HFF-Myc (cell line): Measurements from ENCODE around the gene MACO1.

Experiments
- DNase-seq: peaks from one replicate; pipeline ENCODE4 v3.0.0-alpha.2; 2011; ENCODE audit warnings: low read depth; ENCODE audit errors: extremely low read depth
- H3K4me3 ChIP-seq: replicated peaks from 2 replicates; pipeline ENCODE4 v1.5.1; 2011; ENCODE audit warnings: low read depth, mild to moderate bottlenecking, control low read depth, low read length
- TF ChIP-seq, protein P1 (sequence below): IDR thresholded peaks from 2 replicates; pipeline ENCODE4 v1.5.1; 2012; ENCODE audit warnings: mild to moderate bottlenecking, low read depth, low read length, control low read depth; ENCODE audit errors: missing control alignments

Gene MACO1

DNA sequence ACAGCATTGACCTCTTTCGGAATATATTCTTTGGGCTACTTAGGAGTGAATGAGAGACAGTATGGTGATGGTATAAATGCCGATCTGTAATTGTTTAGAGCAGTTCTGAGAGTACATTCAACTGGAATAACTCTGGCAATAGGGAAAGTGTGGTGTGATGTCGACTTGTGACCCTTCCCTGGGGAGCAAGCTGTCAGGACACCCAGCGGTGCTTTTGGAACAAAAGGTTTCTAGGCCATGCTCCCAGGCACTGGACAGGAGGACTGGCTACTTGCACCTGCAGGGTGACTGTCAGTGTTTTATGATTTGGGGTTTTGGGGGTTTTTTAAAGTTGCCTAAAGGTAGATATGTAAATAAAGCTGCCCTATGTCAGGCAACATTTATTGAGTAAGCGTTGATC is 50.9 kb downstream of the MACO1 start:
- DNase-seq = no peak
- TF ChIP-seq, protein P1, sequence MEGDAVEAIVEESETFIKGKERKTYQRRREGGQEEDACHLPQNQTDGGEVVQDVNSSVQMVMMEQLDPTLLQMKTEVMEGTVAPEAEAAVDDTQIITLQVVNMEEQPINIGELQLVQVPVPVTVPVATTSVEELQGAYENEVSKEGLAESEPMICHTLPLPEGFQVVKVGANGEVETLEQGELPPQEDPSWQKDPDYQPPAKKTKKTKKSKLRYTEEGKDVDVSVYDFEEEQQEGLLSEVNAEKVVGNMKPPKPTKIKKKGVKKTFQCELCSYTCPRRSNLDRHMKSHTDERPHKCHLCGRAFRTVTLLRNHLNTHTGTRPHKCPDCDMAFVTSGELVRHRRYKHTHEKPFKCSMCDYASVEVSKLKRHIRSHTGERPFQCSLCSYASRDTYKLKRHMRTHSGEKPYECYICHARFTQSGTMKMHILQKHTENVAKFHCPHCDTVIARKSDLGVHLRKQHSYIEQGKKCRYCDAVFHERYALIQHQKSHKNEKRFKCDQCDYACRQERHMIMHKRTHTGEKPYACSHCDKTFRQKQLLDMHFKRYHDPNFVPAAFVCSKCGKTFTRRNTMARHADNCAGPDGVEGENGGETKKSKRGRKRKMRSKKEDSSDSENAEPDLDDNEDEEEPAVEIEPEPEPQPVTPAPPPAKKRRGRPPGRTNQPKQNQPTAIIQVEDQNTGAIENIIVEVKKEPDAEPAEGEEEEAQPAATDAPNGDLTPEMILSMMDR = no peak
- H3K4me3 ChIP-seq = no peak overlapping the region

DNA sequence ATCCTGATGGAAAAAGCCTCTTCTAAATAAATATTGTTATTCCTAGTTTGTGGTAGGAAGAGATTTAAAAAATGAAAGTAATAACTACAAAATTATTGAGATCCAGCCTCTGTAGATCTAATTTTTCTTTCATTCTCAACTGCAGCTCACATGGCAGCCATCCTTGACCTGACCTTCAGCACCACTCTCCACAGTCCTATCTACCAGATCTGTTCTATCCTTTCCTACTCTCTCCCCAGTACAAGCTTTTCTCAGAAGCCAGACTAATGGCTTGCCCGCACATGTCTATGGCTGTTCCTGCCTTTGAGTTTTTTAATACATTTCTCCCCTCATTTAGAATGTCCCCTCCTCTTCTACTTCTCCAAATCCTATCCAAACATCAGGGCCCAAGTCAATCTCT is 51.5 kb downstream of the MACO1 start:
- TF ChIP-seq, protein P1 = no peak
- DNase-seq = no peak
- H3K4me3 ChIP-seq = no peak overlapping the region

DNA sequence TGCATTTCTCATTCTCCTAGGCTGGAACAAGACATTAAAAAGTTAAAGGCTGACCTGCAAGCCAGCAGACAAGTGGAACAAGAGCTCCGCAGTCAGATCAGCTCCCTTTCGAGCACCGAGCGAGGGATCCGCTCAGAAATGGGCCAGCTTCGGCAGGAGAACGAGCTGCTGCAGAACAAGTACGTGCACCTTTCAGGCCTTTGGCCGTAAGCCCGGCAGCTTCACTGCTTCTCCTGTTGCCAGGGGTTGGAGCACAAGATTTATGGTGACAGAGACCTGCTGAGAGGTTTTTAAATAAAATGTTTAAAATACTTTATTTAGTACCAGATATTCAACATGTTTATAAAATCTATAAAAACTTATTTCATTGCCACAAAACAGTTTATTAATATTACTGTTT is 53.4 kb downstream of the MACO1 start:
- TF ChIP-seq, protein P1 = no peak
- no peak for DNase-seq
- H3K4me3 ChIP-seq = no peak overlapping the region

DNA sequence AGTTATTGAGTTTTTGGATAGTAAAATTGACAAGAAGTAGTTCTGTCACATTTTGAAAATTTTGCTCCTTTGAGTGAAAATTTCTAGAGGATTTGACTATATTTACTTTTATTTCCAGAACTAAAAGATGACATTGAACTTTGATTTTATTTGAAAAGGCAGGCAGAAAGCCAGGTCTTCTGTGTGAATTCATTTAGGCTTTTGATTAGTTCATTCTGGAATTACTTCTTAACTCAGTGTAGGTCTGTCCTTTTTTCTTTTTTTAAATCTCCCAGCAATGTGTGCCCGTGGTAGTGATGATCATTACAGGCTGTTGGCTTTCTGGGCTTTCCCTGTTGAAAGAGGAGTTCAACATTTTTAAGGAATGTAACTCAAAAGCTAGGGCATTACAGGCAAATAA is 53.8 kb downstream of the MACO1 start:
- no peak for DNase-seq
- H3K4me3 ChIP-seq = no peak overlapping the region
- TF ChIP-seq, protein P1 = no peak

DNA sequence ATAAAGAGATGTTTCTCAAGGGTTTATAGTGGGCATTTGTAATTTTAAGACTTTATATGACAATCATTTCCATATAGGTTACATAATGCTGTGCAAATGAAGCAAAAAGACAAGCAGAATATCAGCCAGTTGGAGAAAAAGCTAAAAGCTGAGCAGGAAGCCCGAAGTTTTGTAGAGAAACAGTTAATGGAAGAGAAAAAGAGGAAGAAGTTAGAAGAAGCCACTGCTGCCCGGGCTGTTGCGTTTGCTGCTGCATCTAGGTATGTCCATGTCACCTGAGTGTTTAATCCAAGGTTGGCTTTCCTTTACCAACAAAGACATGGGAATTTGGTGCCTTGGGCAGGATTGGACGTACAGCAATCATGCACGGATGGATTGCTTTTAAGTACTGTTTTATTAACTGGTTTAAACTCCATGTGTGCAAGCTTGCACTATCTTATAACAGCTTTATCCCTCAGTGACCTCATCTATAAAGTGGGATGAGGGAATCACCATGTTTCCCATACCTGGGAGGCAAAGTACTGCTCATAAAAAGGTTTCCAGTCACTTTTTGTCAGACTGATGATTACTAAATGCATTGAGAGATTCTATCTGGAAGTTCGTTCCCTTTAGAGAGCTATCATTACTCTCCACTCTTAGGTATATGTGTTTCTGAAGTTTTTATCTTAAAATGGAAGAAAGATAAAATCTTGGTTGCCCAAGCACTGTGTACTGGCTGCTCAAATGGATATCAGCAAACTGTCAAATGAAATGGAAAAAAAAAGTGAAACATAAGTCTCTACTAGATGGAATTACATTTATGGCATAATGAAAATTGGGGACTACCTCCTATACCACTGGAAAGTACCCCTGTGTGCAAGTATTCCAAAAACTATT is 55.1 kb downstream of the MACO1 start:
- DNase-seq = no peak
- TF ChIP-seq, protein P1 = no peak
- no peak overlapping the region for H3K4me3 ChIP-seq

DNA sequence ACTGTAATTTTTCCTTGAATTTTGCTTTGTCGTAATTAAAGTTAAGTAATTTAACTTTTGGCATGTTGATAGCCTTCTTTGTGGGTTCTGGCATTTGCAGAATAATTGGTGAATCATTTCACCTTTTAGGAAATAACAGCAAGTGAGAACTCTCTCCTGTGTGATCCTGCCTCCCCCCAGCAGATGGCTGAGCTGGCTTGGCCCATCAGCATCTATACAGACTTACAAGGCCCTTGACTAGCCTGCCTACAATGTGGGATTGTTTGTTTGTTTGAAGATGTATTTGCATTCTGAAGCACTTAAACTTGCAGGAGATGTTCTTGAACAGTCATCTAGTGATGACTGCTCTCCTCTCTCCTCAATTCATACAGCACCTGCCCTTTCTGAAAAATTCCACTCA is 55.9 kb downstream of the MACO1 start:
- H3K4me3 ChIP-seq = no peak overlapping the region
- no peak for DNase-seq
- TF ChIP-seq, protein P1 = no peak
